Liver (tissue), 9 donors: Measurements from ENCODE around the gene KIRREL3. TPM values are rescaled to one million over a fixed set of nuclear protein-coding genes. Genes with fewer than 3 reads are reported as not detected.

Experiments
- DNase-seq: peaks from one replicate; pipeline ENCODE4 v3.0.0-alpha.2; 2017; ENCODE audit warnings: low spot score
- H3K27ac ChIP-seq, 2 donors: one replicate each; pipeline ENCODE4 v1.7.0; 2013; ENCODE audit warnings: inconsistent platforms in 2 of 2, low read length in 2 of 2, control low read depth in 1 of 2, low read depth in 1 of 2, mild to moderate bottlenecking in 1 of 2
- H3K27me3 ChIP-seq, 4 donors: one replicate each; pipeline versions ENCODE4 v1.6.1 to v1.7.0; 2013; ENCODE audit warnings: low read length in 3 of 4, inconsistent platforms in 1 of 4, mild to moderate bottlenecking in 1 of 4, moderate library complexity in 1 of 4; ENCODE audit not compliant: control insufficient read depth in 4 of 4, insufficient read depth in 4 of 4
- H3K36me3 ChIP-seq, 4 donors: one replicate each; pipeline versions ENCODE4 v1.6.1 to v1.7.0; 2013; ENCODE audit warnings: low read length in 3 of 4, mild to moderate bottlenecking in 3 of 4, low read depth in 1 of 4, moderate library complexity in 1 of 4; ENCODE audit not compliant: control insufficient read depth in 4 of 4, insufficient read depth in 3 of 4
- H3K4me1 ChIP-seq, 4 donors: one replicate each; pipeline versions ENCODE4 v1.6.1 to v1.7.0; 2013; ENCODE audit warnings: low read length in 3 of 4, mild to moderate bottlenecking in 3 of 4, moderate library complexity in 1 of 4; ENCODE audit not compliant: control insufficient read depth in 4 of 4, insufficient read depth in 4 of 4
- H3K4me3 ChIP-seq, 3 donors: one replicate each; pipeline versions ENCODE4 v1.6.1 to v1.7.0; 2013; ENCODE audit warnings: low read length in 3 of 3, control low read depth in 1 of 3, low read depth in 1 of 3, mild to moderate bottlenecking in 1 of 3
- H3K9ac ChIP-seq, 2 donors: one replicate each; pipeline ENCODE4 v1.7.0; 2013; ENCODE audit warnings: low read length in 2 of 2, mild to moderate bottlenecking in 2 of 2, moderate library complexity in 2 of 2, control low read depth in 1 of 2, low read depth in 1 of 2
- H3K9me3 ChIP-seq, 4 donors: one replicate each; pipeline versions ENCODE4 v1.6.1 to v1.7.0; 2013; ENCODE audit warnings: low read length in 3 of 4; ENCODE audit not compliant: control insufficient read depth in 4 of 4
- ATF3 ChIP-seq: IDR thresholded peaks from 2 replicates; pipeline ENCODE4 v1.6.1; 2016; ENCODE audit warnings: antibody characterized with exemption
- CTCF ChIP-seq: fragments of 150-350 bp; IDR thresholded peaks from 2 replicates; pipeline ENCODE4 v1.5.1; 2017; ENCODE audit warnings: improper control_type of control experiment, low read depth, low read length; ENCODE audit not compliant: missing input control
- EGR1 ChIP-seq, 2 donors: IDR thresholded peaks; 2 replicates each; pipeline ENCODE4 v1.6.1; 2016 to 2018; ENCODE audit warnings: antibody characterized with exemption in 2 of 2, low read depth in 2 of 2
- FOXA1 ChIP-seq: IDR thresholded peaks from 2 replicates; pipeline ENCODE4 v1.6.1; 2016; ENCODE audit warnings: antibody characterized with exemption
- FOXA2 ChIP-seq: IDR thresholded peaks from 2 replicates; pipeline ENCODE4 v1.6.1; 2016; ENCODE audit warnings: antibody characterized with exemption
- GABPA ChIP-seq, 2 donors: IDR thresholded peaks in 1 of 2; conservative IDR thresholded peaks in 1 of 2; 2 replicates each; pipeline ENCODE4 v1.6.1; 2016; ENCODE audit warnings: antibody characterized with exemption in 2 of 2, mild to moderate bottlenecking in 1 of 2, moderate library complexity in 1 of 2
- HNF4A ChIP-seq, 2 donors: conservative IDR thresholded peaks; 2 replicates each; pipeline ENCODE4 v1.6.1; 2016; ENCODE audit warnings: antibody characterized with exemption in 2 of 2, mild to moderate bottlenecking in 2 of 2
- HNF4G ChIP-seq: IDR thresholded peaks from 2 replicates; pipeline ENCODE4 v1.6.1; 2016; ENCODE audit warnings: antibody characterized with exemption
- JUND ChIP-seq, 2 donors: IDR thresholded peaks; 2 replicates each; pipeline ENCODE4 v1.6.1; 2016; ENCODE audit warnings: antibody characterized with exemption in 2 of 2
- MAX ChIP-seq: IDR thresholded peaks from 2 replicates; pipeline ENCODE4 v1.6.1; 2016; ENCODE audit warnings: antibody characterized with exemption
- REST ChIP-seq: IDR thresholded peaks from 2 replicates; pipeline ENCODE4 v1.6.1; 2016; ENCODE audit warnings: antibody characterized with exemption, mild to moderate bottlenecking
- RXRA ChIP-seq, 2 donors: IDR thresholded peaks; 2 replicates each; pipeline ENCODE4 v1.6.1; 2017 to 2018; ENCODE audit warnings: antibody characterized with exemption in 2 of 2, mild to moderate bottlenecking in 1 of 2
- SP1 ChIP-seq: IDR thresholded peaks from 2 replicates; pipeline ENCODE4 v1.6.1; 2018; ENCODE audit warnings: antibody characterized with exemption, mild to moderate bottlenecking
- TAF1 ChIP-seq: conservative IDR thresholded peaks from 2 replicates; pipeline ENCODE4 v1.6.1; 2016; ENCODE audit warnings: antibody characterized with exemption, mild to moderate bottlenecking
- ZBTB33 ChIP-seq: IDR thresholded peaks from 2 replicates; pipeline ENCODE4 v1.6.1; 2016; ENCODE audit warnings: antibody characterized with exemption
- WGBS: extraction: QIAGEN DNeasy Blood & Tissue Kit; methylation state at CpG from one replicate; pipeline ENCODE4 v1.1.7; 2013; 5-methylcytosine and 5-hydroxymethylcytosine counted together
- polyA plus RNA-seq, 2 donors: library from polyadenylated mRNA; stranded (reverse) in 1 of 2; unstranded in 1 of 2; fragments of 200-250 nt in 1 of 2; fragments of >200 nt in 1 of 2; fragmentation: Nextera tagmentation in 1 of 2; extraction: Ambion mirVana in 1 of 2; gene quantifications; one replicate each; pipeline versions ENCODE4 v1.2.1 to v1.2.3, GENCODE V29; 2013 to 2015
- total RNA-seq, 2 donors: library from RNA; depleted of rRNA; stranded (reverse); fragments of >200 nt; gene quantifications; one replicate each; pipeline ENCODE4 v1.2.3, GENCODE V29; 2014
- donor health status: healthy.
- donor health status: healthy.
- donor health status: healthy.
- donor health status: healthy.
- donor health status: healthy.

The KIRREL3 gene
- total and polyA plus RNA-seq, 4 donors, result 0.03 to 0.29 (median 0.08) TPM; not detected in 1

- H3K27ac ChIP-seq, result no peak overlapping the region
- 74% methylated on average over 3 of the region's 3 CpGs for WGBS
Observed at GRCh38 chr11:126978165-126978564, 22.4 kb downstream of the KIRREL3 start.

More at GRCh38 chr11:126978165-126978564, 22.4 kb downstream of the KIRREL3 start:
- no peaks in the 10 kb centered on the region for H3K36me3 ChIP-seq
- H3K27me3 ChIP-seq, result no peaks in the 10 kb centered on the region
- H3K4me3 ChIP-seq, result no peak overlapping the region
- no peak for DNase-seq
- no peak overlapping the region for H3K9ac ChIP-seq
- TF ChIP-seq REST (no peak), JUND (IDR thresholded peaks at IDR 0.05) (no peak), SP1 (no peak), FOXA1 (no peak), FOXA2 (no peak), ATF3 (no peak), EGR1 (IDR thresholded peaks at IDR 0.05; ENCODE audit: low read depth in 2 of 2) (no peak), HNF4G (no peak), HNF4A (conservative IDR thresholded peaks at IDR 0.05) (no peak), GABPA (IDR thresholded peaks at IDR 0.05 in 1 of 2, conservative IDR thresholded peaks at IDR 0.05 in 1 of 2) (no peak), CTCF (no peak), MAX (no peak), RXRA (IDR thresholded peaks at IDR 0.05) (no peak), TAF1 (no peak), ZBTB33 (no peak)
- H3K9me3 ChIP-seq, result no peaks in the 10 kb centered on the region
- no peaks in the 10 kb centered on the region for H3K4me1 ChIP-seq
